ENCODE results near the gene PEA15.
A peak's percentile ranks its signal among the peaks of the same experiment; 100 is the strongest.

PEA15 gene

DNA sequence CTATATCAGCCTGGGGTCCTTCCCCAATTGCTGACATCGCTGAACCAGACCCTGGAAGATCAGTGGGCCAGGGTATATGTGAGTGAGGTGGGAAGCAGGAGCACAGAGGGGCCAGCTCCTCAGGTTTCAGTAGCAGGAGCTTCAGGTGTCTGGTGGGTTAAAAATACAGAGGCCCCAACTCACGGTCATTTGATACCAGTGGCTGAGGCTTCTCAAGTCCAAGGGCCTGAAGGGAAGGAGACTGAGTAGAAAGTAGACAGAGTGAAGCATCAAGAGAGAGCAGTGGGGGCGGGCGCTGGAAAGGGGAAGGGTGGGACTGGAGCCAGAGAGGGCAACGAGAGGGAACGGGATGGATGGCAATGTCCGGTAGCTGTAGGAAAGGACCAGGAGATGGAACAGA is 16.8 kb upstream of the PEA15 start:
- DNase-seq (ENCODE audit: low spot score) = no peak
- TF ChIP-seq, protein P1, sequence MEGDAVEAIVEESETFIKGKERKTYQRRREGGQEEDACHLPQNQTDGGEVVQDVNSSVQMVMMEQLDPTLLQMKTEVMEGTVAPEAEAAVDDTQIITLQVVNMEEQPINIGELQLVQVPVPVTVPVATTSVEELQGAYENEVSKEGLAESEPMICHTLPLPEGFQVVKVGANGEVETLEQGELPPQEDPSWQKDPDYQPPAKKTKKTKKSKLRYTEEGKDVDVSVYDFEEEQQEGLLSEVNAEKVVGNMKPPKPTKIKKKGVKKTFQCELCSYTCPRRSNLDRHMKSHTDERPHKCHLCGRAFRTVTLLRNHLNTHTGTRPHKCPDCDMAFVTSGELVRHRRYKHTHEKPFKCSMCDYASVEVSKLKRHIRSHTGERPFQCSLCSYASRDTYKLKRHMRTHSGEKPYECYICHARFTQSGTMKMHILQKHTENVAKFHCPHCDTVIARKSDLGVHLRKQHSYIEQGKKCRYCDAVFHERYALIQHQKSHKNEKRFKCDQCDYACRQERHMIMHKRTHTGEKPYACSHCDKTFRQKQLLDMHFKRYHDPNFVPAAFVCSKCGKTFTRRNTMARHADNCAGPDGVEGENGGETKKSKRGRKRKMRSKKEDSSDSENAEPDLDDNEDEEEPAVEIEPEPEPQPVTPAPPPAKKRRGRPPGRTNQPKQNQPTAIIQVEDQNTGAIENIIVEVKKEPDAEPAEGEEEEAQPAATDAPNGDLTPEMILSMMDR (IDR thresholded peaks at IDR 0.05; ENCODE audit: extremely low read depth, insufficient read depth, missing control alignments) = no peak
- in situ Hi-C loops (cut with MboI; ENCODE audit: low pct_unique_long_range_greater_than_20kb, low sequenced_read_pairs, unreplicated experiment) = no loop called here

DNA sequence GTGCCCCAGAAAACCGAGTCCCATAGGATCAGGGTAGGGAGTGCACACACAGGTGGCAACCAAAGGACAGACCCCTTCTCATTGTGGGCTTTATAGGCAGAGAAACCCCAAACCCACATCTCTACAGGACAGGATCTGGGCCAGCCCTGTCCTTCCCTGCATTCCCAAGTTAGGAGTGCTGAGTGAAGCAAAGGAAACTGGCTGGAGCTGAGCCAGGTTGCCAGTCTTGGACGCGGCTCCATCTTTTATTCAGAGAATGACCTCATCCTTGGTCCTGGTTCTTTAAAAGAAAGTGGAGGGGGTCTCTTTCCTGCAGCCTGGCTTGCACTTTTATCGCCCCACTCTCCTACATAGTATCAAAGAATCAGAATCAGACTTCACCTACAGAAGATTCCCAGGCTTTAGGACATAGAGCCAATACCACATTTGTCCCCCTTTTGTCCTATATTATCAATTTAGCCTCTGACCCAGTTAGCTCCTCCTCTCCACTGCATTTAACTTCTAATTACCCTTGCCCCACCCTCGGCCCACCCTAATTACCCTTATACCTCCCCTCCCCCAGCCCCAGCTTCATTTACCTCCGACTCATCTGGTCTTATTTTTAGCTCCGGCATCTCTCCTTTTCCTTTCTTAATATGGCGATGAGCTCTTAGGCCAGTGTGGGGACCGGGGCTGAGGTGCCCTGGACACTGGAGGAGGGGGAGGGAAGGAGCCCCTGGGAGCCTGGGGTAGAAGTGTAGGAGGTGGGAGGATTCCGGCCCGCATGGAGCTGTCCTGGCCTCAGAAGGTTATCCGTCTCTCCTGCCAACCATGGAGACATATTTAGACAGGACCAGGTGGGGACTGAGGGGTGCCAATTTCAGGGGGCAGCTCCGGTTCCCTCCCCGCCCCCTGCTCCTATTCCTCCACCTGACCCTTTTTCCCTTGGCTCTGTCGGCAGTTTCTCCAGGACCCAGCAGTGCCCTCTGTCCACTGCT is 15.2 kb upstream of the PEA15 start, which contains the start of gene CASQ1:
CASQ1 (plus strand) TSS at position 927 of the 977 bp plus-strand sequence. CDS start 177 bp downstream, outside the sequence.
- TF ChIP-seq, protein P1 (IDR thresholded peaks at IDR 0.05; ENCODE audit: extremely low read depth, insufficient read depth, missing control alignments) = no peak
- in situ Hi-C loops (cut with MboI; ENCODE audit: low pct_unique_long_range_greater_than_20kb, low sequenced_read_pairs, unreplicated experiment) = loop anchor here (10.0 kb wide), 1 partner anchor 105 kb away; no protein-coding TSS in a partner anchor
- DNase-seq (ENCODE audit: low spot score) = no peak

DNA sequence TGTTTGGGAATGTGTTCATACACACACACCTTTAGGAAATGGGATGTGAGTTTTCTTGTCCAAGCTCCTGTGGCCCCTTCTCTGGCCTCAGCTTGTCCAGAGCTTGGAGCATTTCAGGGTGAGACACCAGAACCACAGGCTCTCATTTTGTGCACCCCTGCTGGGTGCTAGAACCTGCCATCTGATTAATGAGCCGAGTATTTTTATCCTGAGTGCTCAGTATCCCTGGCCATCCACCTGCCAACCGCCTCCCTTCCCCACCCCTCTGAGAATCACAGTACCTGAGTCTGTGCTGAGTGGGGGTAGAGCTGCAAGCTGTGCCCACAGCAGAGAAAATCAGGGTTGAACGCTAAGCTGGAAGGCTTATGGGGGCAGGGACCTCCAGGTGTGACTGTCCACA is 13.4 kb upstream of the PEA15 start:
- in situ Hi-C loops (cut with MboI; ENCODE audit: low pct_unique_long_range_greater_than_20kb, low sequenced_read_pairs, unreplicated experiment) = loop anchor here (10.0 kb wide), 1 partner anchor 103 kb away; no protein-coding TSS in a partner anchor
- TF ChIP-seq, protein P1 (IDR thresholded peaks at IDR 0.05; ENCODE audit: extremely low read depth, insufficient read depth, missing control alignments) = no peak
- DNase-seq (ENCODE audit: low spot score) = no peak

DNA sequence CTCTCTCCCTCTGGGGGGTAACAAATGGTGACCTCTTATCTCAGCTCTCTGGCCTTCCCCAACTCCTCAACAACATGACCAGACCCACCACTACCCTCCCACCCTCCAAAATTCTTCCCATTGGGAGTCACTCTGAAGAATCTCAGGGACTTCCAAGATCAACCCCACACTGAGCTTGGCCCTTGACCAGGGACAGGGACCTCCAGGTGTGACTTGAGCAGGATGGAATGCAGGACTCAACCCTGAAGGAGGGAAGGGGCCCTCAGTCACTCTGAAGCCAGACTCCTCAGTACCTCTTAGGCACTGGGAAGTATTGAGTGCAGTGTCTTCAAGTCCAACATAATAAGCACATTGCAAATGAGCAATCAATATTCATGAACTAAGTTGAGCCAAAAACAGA is 12.9 kb upstream of the PEA15 start:
- DNase-seq (ENCODE audit: low spot score) = no peak
- TF ChIP-seq, protein P1 (IDR thresholded peaks at IDR 0.05; ENCODE audit: extremely low read depth, insufficient read depth, missing control alignments) = no peak
- in situ Hi-C loops (cut with MboI; ENCODE audit: low pct_unique_long_range_greater_than_20kb, low sequenced_read_pairs, unreplicated experiment) = loop anchor here (10.0 kb wide), 1 partner anchor 103 kb away; no protein-coding TSS in a partner anchor

DNA sequence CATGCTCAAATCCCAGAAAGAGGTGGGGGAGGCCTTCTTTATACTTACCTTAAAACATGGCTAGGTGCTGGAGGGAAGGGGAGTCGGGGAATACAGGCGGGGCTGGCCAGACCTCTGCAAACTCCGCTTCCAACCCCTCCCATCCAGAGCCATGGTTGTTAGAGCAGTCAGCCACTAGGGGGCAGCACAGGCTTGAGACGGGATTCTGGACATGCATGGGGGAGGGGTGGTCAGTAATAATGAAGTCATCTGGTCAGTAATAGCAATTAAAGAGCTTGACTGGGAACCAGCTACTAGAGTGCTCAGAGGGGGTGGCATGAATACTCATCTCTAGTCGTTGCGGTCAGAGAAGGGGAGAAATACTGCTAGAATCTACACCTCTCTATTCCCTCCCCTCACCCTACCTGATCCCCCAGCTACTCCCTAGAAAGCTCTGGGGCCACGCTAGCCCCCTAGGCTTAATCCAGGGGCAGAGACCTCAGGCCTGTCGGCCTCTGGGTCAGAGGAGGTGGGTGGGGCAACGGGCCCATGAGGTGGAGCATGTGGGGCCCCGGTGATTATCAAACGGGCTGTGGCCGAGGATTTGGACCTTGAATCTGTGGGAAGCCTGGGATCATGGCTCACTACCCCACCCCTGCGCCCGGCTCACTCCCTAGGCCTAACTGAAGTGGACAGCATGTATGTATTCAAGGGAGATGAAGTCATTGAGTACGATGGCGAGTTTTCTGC is 11.9 kb upstream of the PEA15 start:
- TF ChIP-seq, protein P1 (IDR thresholded peaks at IDR 0.05; ENCODE audit: extremely low read depth, insufficient read depth, missing control alignments) = peak; percentile 94
- peak; percentile 74 for DNase-seq (ENCODE audit: low spot score)
- in situ Hi-C loops (cut with MboI; ENCODE audit: low pct_unique_long_range_greater_than_20kb, low sequenced_read_pairs, unreplicated experiment) = loop anchor here (10.0 kb wide), 1 partner anchor 102 kb away; no protein-coding TSS in a partner anchor
